Measurements from ENCODE around the gene RALBP1.
A peak's percentile ranks its signal among the peaks of the same experiment; 100 is the strongest.

The RALBP1 gene

GRCh38 chr18:9547782-9548181 lies 72.5 kb downstream of the RALBP1 start:
- no peak for DNase-seq

GRCh38 chr18:9549405-9549804 lies 74.1 kb downstream of the RALBP1 start:
- DNase-seq, result no peak

GRCh38 chr18:9550429-9550828 lies 75.1 kb downstream of the RALBP1 start:
- no peak for DNase-seq

GRCh38 chr18:9552191-9552590 lies 76.9 kb downstream of the RALBP1 start:
- DNase-seq, result no peak

GRCh38 chr18:9552616-9553015 lies 77.3 kb downstream of the RALBP1 start:
- no peak for DNase-seq

DNA sequence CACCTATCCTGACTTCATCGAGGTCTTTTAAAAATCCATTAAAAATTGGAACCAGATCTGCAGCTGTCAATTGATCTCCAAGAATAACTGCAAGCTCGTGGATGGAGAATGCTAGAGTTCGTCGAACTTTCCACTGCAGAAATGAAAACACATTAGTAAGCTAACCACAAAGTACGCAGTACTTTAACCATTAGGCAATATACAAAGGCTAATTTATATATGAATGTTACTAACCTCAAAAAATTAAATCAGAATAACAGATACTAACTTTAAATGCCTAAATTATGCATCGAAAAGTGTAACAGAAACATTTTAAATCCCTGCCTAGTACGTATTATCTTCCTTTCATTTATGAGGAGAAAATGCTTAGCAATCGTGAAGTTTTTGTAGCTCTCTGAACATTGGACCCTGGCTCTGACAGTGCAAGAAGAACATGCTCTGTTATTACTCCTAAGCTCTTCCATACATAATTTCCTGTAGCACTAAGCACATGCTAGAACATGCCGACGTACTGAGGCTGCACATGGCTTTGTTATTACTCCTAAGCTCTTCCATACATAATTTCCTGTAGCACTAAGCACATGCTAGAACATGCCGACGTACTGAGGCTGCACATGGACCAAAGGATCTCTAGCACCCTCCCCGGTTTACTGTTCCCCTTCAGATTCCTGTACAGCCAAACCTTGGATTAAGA lies 82.1 kb downstream of the RALBP1 start:
- DNase-seq, result no peak

GRCh38 chr18:9558387-9559064 lies 83.2 kb downstream of the RALBP1 start:
- DNase-seq, result no peak

- no peak for DNase-seq
Measured at GRCh38 chr18:9559253-9559652, 83.9 kb downstream of the RALBP1 start.

DNA sequence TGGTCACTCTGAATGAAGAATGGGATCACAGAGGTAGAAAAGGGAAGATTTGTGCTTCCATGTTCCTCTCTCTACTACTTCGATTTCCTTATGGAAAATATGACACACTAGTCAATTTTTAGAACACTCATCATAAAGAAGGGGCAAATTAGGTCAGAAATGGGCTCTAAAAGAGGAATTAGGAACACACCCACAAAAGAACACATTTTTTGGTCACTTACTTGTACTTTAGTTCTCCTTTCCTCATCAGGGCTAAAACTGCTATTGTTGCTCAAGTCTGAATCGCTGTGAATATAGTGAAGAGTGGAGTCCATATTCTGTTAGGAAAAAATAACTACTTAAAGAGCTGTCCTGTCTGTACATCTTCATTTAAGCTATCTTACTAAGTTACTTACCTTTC lies 86.4 kb downstream of the RALBP1 start:
- no peak for DNase-seq

GRCh38 chr18:9562584-9562983 lies 87.3 kb downstream of the RALBP1 start:
- no peak for DNase-seq

- peak in 2 of 58 donors; percentile 4 to 7 for DNase-seq
Measured at GRCh38 chr18:9563331-9563730, 88.0 kb downstream of the RALBP1 start.

DNA sequence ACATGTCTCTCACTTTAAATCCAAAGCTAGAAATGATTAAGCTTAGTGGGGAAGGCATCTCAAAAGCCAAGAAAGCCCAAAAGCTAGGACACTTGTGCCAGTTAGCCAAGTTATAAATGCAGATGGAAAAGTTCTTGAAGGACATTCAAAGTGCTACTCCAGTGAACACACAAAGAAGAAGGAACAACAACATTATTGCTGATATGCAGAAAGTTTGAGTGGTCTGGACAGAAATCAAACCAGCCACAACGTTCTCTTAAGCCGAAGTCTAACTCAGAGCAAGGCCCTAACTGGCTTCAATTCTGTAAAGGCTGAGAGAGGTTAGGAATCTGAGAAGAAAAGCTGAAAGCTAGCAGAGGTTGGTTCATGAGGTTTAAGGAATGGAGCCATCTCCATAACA lies 90.1 kb downstream of the RALBP1 start:
- no peak for DNase-seq

- no peak for DNase-seq
Measured at GRCh38 chr18:9568186-9568585, 92.9 kb downstream of the RALBP1 start.

GRCh38 chr18:9569178-9569577 lies 93.9 kb downstream of the RALBP1 start:
- no peak for DNase-seq

DNA sequence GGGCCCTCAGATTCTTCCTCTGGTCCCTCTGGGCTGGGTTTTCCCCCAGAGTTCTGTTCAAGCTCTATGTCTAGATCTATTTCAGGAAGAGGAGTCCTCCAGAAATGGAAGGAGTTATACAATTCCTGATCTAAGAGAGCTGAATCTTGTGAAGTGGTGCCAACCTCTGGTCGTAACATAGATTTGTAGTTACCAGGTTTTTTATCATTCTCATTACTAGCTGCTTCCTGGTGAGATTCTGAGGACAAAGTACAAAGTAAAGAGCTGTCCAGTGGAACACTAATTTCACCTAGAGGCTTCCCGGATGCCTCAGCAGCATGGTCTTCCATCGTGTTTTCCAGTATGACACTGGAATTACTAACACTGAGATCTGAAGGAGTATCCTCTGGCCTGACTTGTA lies 94.9 kb downstream of the RALBP1 start:
- DNase-seq, result peak in 1 of 58 donors; percentile 9

- no peak for DNase-seq
Measured at GRCh38 chr18:9571546-9571945, 96.2 kb downstream of the RALBP1 start.

DNA sequence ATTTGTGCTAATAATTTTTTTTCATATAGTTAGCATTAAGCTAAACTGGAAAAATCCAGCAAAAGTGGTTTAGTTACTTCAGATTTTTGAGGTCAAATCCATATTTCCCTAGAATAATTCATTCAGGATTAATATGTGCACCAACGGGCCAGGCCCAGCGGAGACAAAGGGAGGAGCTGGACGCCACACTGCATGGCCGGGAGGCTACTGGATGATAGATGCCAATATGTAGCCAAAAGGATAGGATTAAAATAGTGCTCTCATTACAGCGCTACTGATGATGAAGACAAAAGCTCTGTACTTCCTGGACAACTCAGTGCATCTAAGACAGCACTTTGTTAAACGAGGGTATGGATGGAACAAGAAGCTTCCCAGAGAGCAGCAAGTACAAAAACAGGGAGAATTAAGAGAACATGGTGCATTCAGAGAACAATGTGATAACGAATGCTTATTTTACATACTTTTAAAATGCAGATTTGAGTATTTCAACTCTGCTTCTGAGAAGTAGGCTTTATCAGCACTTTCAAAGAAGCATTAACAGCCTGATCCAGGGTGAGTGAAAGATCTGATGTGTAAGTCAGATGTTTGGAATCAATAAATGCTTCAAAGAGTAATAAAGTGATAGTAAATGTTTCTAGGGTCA lies 99.3 kb downstream of the RALBP1 start:
- DNase-seq, result no peak

- DNase-seq, result peak in 32 of 58 donors; percentile 2 to 74 (median 22)
Measured at GRCh38 chr18:9575558-9575957, 100.2 kb downstream of the RALBP1 start.

DNA sequence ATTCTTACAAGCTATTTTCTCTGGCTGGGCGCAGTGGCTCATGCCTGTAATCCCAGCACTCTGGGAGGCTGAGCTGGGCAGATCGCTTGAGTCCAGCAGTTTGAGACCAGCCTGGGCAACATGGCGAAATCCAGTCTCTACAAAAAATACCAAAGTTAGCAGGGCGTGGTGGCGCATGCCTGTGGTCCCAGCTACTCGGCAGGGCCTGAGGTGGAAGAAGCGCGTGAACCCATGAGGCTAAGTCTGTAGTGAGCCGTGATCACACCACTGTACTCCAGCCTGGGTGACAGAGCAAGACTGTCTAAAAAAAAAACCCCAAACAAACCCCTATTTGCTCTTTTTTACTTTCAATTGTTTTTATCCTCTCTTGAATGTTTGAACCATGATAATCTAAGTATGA lies 102.0 kb downstream of the RALBP1 start:
- no peak for DNase-seq

DNA sequence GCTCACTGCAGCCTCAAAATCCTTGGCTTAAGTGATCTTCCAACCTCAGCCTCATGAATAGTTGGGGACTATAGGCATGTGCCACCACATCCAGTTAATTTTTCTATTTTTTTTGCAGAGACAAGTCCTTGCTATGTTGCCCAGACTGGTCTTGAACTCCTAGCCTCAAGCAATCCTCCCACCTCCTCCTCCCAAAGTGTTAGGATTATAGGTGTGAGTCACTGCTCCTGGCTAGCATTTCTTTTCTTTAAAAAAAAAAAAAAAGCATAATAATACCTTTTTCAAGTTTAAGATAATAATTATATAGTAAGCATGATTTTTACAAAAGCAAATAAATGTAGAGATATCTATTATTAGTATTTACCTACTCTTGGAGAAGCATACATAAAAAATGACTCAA lies 103.0 kb downstream of the RALBP1 start:
- DNase-seq, result no peak

DNA sequence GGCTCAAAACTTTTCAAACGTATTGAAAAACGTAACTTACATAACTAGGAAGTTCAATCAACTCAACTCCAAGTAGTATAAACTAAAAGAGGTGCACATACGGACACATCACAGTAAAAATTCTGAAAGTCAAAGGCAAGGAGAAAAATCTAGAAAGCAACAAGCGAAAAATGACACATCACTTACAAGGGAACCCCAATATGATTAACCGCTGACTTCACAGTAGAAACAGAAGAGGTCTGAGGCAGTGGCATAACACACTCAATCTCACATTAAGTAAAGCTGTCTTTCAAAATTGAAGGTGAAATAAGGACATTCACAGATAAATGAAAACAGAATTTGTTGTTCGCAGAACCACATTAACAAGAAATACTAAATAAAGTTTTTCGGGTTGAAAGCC lies 106.4 kb downstream of the RALBP1 start:
- no peak for DNase-seq

DNA sequence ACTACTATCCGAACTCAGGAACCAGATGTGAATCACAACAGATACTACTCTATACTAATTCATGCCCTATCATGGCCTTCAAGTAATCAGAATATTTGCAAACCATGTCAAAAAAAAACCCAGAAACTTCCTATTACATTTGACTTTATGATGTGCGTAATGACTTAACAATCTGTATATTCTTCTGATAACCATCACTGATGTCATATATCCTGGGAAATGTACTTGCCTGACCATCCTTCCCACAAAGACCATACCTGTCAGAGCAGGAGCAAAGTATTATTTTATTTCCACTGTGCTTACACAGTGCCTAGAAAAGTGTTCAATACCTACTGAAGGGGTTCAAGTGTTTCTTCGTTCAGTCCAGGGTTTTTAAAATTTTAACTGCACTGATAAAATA lies 111.5 kb downstream of the RALBP1 start:
- DNase-seq, result no peak

Data from anterior cingulate cortex (tissue), 58 donors.